ENCODE data around the gene BRDT.

DNA sequence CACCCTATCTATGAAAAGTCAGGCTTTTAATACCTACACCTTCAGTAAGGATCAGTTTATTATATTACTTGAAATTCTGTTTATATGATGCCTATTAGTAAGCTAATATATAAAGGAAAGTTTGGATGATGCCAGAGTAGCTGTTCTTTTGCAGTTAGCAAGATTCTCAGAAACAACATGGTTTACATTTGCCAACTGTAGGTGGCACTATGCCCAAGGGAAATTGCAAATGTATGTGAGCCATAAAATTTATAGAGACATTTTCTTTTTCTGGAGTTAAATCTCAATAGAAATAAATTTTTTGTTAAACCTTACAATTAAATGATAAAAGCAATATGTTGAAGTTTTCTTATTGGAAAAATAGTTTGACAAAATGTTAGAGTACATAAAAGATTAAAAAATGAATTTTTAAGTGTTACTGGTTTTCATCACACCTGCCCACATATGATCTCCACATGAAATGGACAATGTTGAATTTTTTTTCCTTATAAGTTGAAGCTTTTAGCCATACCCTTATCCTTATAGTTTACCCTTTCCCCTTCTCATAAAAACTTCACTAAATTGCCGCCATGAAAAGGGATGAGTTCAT, 48.5 kb downstream of the BRDT start:
- TF ChIP-seq, protein P1, sequence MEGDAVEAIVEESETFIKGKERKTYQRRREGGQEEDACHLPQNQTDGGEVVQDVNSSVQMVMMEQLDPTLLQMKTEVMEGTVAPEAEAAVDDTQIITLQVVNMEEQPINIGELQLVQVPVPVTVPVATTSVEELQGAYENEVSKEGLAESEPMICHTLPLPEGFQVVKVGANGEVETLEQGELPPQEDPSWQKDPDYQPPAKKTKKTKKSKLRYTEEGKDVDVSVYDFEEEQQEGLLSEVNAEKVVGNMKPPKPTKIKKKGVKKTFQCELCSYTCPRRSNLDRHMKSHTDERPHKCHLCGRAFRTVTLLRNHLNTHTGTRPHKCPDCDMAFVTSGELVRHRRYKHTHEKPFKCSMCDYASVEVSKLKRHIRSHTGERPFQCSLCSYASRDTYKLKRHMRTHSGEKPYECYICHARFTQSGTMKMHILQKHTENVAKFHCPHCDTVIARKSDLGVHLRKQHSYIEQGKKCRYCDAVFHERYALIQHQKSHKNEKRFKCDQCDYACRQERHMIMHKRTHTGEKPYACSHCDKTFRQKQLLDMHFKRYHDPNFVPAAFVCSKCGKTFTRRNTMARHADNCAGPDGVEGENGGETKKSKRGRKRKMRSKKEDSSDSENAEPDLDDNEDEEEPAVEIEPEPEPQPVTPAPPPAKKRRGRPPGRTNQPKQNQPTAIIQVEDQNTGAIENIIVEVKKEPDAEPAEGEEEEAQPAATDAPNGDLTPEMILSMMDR (conservative IDR thresholded peaks at IDR 0.05): peak; percentile 85
- TF ChIP-seq ZFX (IDR thresholded peaks at IDR 0.05): no peak

Data from C4-2B (cell line).